Retinal pigment epithelial cell (primary cell): ENCODE results near the gene C16orf89.

Source experiments
- DNase-seq: peaks from one replicate; pipeline ENCODE4 v3.0.0-alpha.2; 2010; ENCODE audit warnings: low read depth
- H3K4me3 ChIP-seq: 2 replicates; pipeline ENCODE4 v1.5.1; 2011; ENCODE audit warnings: mild to moderate bottlenecking, low read length, control low read depth, moderate library complexity
- TF ChIP-seq, protein P1 (sequence below): conservative IDR thresholded peaks from 2 replicates; pipeline ENCODE4 v1.5.1; 2011; ENCODE audit warnings: low read depth, low read length, control low read depth, inconsistent platforms

The C16orf89 gene

DNA sequence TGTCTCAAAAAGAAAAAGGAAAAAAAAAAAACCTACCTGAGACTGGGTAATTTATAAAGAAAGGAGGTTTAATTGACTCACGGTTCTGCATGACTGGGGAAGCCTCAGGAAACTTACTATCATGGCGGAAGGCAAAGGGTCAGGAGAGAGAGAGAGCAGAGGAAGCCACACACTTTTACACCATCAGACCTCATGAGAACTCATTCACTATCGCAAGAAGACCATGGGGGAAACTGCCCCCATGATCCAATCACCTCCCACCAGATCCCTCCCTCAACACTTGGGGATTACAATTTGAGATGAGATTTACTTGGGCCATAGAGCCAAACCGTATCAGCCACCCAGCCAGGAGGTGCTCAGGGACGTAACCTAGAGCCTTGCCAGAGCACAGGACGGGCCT, 52.9 kb downstream of the C16orf89 start:
- H3K4me3 ChIP-seq: no peak overlapping the region
- TF ChIP-seq, protein P1, sequence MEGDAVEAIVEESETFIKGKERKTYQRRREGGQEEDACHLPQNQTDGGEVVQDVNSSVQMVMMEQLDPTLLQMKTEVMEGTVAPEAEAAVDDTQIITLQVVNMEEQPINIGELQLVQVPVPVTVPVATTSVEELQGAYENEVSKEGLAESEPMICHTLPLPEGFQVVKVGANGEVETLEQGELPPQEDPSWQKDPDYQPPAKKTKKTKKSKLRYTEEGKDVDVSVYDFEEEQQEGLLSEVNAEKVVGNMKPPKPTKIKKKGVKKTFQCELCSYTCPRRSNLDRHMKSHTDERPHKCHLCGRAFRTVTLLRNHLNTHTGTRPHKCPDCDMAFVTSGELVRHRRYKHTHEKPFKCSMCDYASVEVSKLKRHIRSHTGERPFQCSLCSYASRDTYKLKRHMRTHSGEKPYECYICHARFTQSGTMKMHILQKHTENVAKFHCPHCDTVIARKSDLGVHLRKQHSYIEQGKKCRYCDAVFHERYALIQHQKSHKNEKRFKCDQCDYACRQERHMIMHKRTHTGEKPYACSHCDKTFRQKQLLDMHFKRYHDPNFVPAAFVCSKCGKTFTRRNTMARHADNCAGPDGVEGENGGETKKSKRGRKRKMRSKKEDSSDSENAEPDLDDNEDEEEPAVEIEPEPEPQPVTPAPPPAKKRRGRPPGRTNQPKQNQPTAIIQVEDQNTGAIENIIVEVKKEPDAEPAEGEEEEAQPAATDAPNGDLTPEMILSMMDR: no peak
- no peak for DNase-seq

DNA sequence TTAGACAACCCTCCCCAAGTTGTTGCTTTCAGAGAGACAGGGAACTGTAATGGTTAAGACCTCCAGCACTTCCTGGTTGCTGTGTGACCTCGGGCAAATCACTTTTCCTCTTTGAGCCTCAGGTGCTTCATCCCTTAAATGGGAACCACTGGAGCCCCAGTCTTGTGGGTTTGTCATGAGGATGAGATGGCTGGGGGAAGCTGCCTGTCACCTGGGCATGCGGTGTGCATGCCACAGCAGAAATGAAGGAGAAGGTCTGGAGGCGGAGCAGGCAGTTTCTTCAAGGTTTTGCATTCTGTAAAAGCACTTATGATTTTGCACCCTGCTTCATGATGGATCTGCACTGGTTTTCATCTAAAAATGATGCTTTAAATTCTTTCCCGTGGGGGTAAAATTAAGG, 54.1 kb downstream of the C16orf89 start:
- DNase-seq: no peak
- TF ChIP-seq, protein P1: no peak
- no peak overlapping the region for H3K4me3 ChIP-seq

DNA sequence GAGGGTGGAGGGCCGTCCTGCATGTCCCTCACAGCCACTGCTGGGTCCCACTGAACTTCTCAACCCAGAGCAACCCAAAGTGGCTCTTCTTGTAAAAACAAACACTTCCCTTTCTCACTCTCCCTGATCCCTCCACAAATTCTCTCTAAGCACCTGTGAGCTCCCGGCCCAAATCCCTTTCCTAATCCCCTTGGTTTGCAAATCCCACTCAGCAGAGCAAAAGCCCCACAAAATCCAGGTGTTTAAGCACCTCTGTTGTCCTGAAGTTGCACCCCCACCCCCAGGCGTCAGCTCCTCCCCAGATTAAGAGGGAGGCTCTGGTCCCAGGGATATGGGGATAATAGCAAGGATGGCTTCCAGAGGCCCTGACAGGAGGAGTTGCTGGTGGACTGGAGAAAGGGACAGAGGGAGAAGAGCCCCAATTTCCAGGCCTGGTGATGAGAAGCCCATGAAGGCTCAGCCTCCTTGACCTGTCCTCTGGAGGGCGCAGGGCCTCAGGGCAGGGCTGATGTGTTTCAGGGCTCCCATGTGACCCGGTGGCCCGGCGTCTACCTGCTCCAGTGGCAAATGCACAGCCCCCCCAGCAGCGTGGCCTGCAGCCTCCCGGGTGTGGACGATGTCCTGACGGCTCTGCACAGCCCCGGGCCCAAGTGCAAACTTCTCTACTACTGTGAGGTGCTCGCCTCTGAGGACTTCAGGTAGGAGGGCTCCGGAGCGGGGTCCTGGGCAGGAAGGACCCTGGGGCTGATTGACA, 55.0 kb downstream of the C16orf89 start:
- TF ChIP-seq, protein P1: peak; percentile 4
- no peak for DNase-seq
- H3K4me3 ChIP-seq: no peak overlapping the region

DNA sequence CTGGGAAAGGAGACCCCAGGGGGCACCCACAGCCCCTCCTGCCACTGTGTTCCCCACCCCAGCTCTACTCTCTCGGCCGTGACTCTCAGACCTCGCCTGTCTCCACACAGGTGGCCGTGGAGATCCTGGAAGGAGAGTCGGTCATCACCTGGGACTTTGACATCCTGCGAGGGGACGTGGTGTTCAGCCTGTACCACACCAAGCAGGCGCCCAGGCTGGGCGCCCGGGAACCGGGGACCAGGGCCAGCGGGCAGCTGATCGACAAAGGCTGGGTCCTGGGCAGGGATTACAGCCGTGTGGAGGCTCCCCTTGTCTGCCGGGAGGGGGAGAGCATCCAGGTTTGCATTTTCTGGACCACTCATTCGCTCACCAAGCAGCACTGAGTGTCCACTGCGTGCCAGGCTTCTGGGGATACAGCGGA, 57.4 kb downstream of the C16orf89 start:
- DNase-seq: no peak
- TF ChIP-seq, protein P1: no peak
- no peak overlapping the region for H3K4me3 ChIP-seq

DNA sequence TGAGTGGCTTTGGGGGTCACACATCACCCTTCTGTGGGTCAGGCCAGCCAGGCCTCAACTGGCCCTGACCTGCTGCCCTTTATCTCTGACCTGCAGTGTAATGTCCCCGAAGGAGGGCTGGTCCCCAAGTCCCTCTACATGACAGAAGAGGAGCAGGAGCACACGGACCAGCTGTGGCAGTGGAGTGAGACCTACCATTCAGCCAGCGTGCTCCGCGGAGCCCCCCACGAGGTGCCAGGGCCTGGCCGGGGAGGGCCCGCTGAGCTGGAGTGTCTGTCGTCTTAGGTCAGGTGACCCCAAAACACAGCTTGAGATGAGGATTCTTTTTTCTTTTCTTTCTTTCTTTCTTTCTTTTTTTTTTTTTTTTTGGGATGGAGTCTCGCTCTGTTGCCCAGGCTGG, 58.5 kb downstream of the C16orf89 start:
- TF ChIP-seq, protein P1: no peak
- DNase-seq: no peak
- no peak overlapping the region for H3K4me3 ChIP-seq

DNA sequence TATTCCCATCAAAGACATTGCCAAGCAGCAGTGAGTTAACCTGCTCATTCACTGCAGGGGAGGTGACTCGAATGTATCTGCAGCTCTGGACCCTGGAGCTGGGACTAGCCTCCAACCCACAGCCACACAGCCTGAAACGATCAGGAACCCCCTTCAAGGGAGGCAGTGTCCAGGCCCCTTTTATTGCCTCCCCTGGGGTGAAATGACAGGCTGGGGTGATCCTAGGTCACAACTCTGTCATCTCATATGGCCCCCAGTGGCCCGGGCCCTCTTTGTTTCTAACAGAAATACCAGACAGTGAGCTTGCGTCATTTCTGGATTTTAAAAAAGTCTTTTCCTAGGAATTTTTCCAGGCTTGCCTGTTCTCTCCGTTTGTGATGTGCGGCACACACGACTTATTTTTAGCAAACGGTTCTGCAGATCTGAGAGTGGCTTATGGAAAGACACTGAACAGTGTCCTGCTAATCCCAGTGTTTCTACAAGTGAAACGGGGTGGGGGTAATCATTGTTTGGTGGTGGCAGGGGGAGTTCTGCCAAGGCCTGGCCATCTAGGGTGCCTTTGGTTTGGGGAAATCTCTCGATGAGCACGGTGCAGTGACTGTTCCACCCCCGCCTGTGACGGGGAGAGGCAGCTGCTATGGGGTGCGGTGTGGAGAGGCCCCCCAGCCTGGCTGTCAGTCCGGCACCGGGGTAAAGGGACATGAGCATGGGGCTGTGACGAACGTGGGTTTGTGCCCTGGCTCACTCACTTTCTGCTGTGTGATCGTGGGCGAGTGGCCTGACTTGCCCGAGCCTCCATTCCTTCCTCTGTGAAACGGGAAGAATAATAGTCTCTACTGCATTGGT, 59.2 kb downstream of the C16orf89 start:
- DNase-seq: no peak
- TF ChIP-seq, protein P1: no peak
- H3K4me3 ChIP-seq: no peak overlapping the region
